Erythroblast (primary cell): Measurements from ENCODE around the gene F11R.
"Not testable (repeated sequence)": the region's sequence is repeated elsewhere in the genome, so short reads cannot be mapped to it uniquely, and the experiment has no call there.

ENCODE experiments used
- GATA1 ChIP-seq: IDR thresholded peaks from 2 replicates; pipeline ENCODE4 v1.6.1; 2011; ENCODE audit warnings: low read depth, mild to moderate bottlenecking, control low read depth, low read length, moderate library complexity
- POLR2A ChIP-seq: IDR thresholded peaks from 2 replicates; pipeline ENCODE4 v1.6.1; 2011; ENCODE audit warnings: mild to moderate bottlenecking, low read length

- not testable (repeated sequence) for TF ChIP-seq POLR2A, GATA1
These were observed 1.5 kb upstream of the F11R start for GRCh38 chr1:161022432-161022831.
